CD14-positive monocyte (primary cell): ENCODE data around the gene MUS81. TPM values are rescaled to one million over a fixed set of nuclear protein-coding genes. Genes with fewer than 3 reads are reported as not detected.
A peak's percentile ranks its signal among the peaks of the same experiment; 100 is the strongest.

Experiments
- DNase-seq, 3 donors: peaks; one replicate each; pipeline ENCODE4 v3.0.0-alpha.2; 2011 to 2022
- H2AFZ ChIP-seq: 2 replicates; pipeline ENCODE4 v1.6.0; 2012; ENCODE audit warnings: mild to moderate bottlenecking, low read depth, low read length, inconsistent platforms; ENCODE audit not compliant: insufficient read depth, poor library complexity, severe bottlenecking
- H3K27ac ChIP-seq, 2 donors: 1 replicate in 1 of 2; 2 replicates in 1 of 2; pipeline ENCODE4 v1.5.1; 2012 to 2013; ENCODE audit warnings: low read length in 2 of 2, control low read depth in 1 of 2, inconsistent platforms in 1 of 2, low read depth in 1 of 2, mild to moderate bottlenecking in 1 of 2
- H3K27me3 ChIP-seq, 2 donors: one replicate each; pipeline versions ENCODE4 v1.6.0 to v1.6.1; 2011 to 2013; ENCODE audit warnings: low read length in 2 of 2; ENCODE audit not compliant: control insufficient read depth in 2 of 2, insufficient read depth in 2 of 2
- H3K36me3 ChIP-seq, 2 donors: replicated peaks in 1 of 2; 1 replicate in 1 of 2; 2 replicates in 1 of 2; pipeline versions ENCODE4 v1.5.1 to v1.6.1; 2012 to 2013; ENCODE audit warnings: low read length in 2 of 2, control low read depth in 1 of 2, inconsistent platforms in 1 of 2, mild to moderate bottlenecking in 1 of 2; ENCODE audit not compliant: insufficient read depth in 2 of 2, control insufficient read depth in 1 of 2
- H3K4me1 ChIP-seq, 2 donors: 1 replicate in 1 of 2; 2 replicates in 1 of 2; pipeline versions ENCODE4 v1.5.1 to v1.6.1; 2012 to 2013; ENCODE audit warnings: low read length in 2 of 2, control low read depth in 1 of 2, inconsistent platforms in 1 of 2, mild to moderate bottlenecking in 1 of 2, moderate library complexity in 1 of 2; ENCODE audit not compliant: insufficient read depth in 2 of 2, control insufficient read depth in 1 of 2
- H3K4me2 ChIP-seq: replicated peaks from 2 replicates; pipeline ENCODE3; 2012; ENCODE audit warnings: low read length, moderate library complexity, mild to moderate bottlenecking; ENCODE audit not compliant: poor library complexity, severe bottlenecking; ENCODE audit errors: extremely low read depth
- H3K4me3 ChIP-seq, 3 experiments: fragments of 200-600 bp in 1 of 3; sonication (generic) in 1 of 3; replicated peaks in 1 of 3; 1 replicate in 2 of 3; 2 replicates in 1 of 3; pipeline ENCODE4 v1.5.1; 2011 to 2013; ENCODE audit warnings: low read length in 3 of 3, mild to moderate bottlenecking in 3 of 3, control low read depth in 2 of 3, low read depth in 2 of 3, inconsistent platforms in 1 of 3, moderate library complexity in 1 of 3
- H3K79me2 ChIP-seq: 2 replicates; pipeline ENCODE4 v1.6.0; 2012; ENCODE audit warnings: mild to moderate bottlenecking, control low read depth, inconsistent platforms, low read length, moderate library complexity; ENCODE audit not compliant: insufficient read depth
- H3K9ac ChIP-seq: 2 replicates; pipeline ENCODE4 v1.6.0; 2017; ENCODE audit warnings: low read length, mild to moderate bottlenecking; ENCODE audit not compliant: insufficient read depth, poor library complexity, severe bottlenecking
- H3K9me3 ChIP-seq, 2 donors: replicated peaks in 1 of 2; 1 replicate in 1 of 2; 2 replicates in 1 of 2; pipeline versions ENCODE4 v1.5.1 to v1.6.1; 2012 to 2013; ENCODE audit warnings: low read length in 2 of 2, control low read depth in 1 of 2; ENCODE audit not compliant: control insufficient read depth in 1 of 2, insufficient read depth in 1 of 2
- H4K20me1 ChIP-seq: 2 replicates; pipeline ENCODE4 v1.6.0; 2012; ENCODE audit warnings: mild to moderate bottlenecking, low read length, control low read depth, moderate library complexity; ENCODE audit not compliant: insufficient read depth
- H3K27ac Mint-ChIP-seq, 7 donors: one replicate each; pipeline ENCODE4 v1.8.0; 2020; ENCODE audit warnings: mild to moderate bottlenecking in 7 of 7, mixed read lengths in 7 of 7, moderate library complexity in 6 of 7, inconsistent platforms in 2 of 7
- H3K27me3 Mint-ChIP-seq, 3 donors: one replicate each; pipeline ENCODE4 v1.8.0; 2021 to 2022; ENCODE audit warnings: low read depth in 3 of 3, mild to moderate bottlenecking in 3 of 3, mixed read lengths in 3 of 3, moderate library complexity in 3 of 3, inconsistent platforms in 1 of 3
- H3K36me3 Mint-ChIP-seq, 2 donors: one replicate each; pipeline ENCODE4 v1.8.0; 2020; ENCODE audit warnings: mixed read lengths in 2 of 2, inconsistent platforms in 1 of 2, mild to moderate bottlenecking in 1 of 2
- H3K4me1 Mint-ChIP-seq: one replicate; pipeline ENCODE4 v1.8.0; 2020; ENCODE audit warnings: mild to moderate bottlenecking, mixed read lengths
- H3K4me3 Mint-ChIP-seq, 2 donors: one replicate each; pipeline ENCODE4 v1.8.0; 2020; ENCODE audit warnings: mild to moderate bottlenecking in 2 of 2, mixed read lengths in 2 of 2, moderate library complexity in 1 of 2
- H3K9me3 Mint-ChIP-seq, 7 donors: one replicate each; pipeline ENCODE4 v1.8.0; 2020 to 2022; ENCODE audit warnings: mixed read lengths in 7 of 7, mild to moderate bottlenecking in 6 of 7, moderate library complexity in 6 of 7, inconsistent platforms in 2 of 7
- WGBS: methylation state at CpG from one replicate; pipeline ENCODE4 v1.1.5; 2013; ENCODE audit warnings: missing lambda C conversion rate; ENCODE audit not compliant: insufficient coverage; 5-methylcytosine and 5-hydroxymethylcytosine counted together
- intact Hi-C, 2 donors: fragments of 100-400 bp; cut with micrococcal nuclease; formaldehyde crosslinking; loops; one replicate each; pipeline versions ENCODE4 v1.15.0 to v1.15.1; 2023
- polyA plus RNA-seq, 3 donors: library from polyadenylated mRNA; depleted of rRNA in 1 of 3; unstranded in 2 of 3; stranded (reverse) in 1 of 3; fragments of 300-500 nt in 2 of 3; fragments of >200 nt in 1 of 3; fragmentation: Illumina TruSeq in 2 of 3; gene quantifications; 1 replicate in 2 of 3; 2 replicates in 1 of 3; pipeline ENCODE4 v1.2.3, GENCODE V29; 2012 to 2021
- TF ChIP-seq, protein P1 (sequence below): fragments of 200-600 bp; IDR thresholded peaks from one replicate; pipeline ENCODE4 v1.8.0; 2022; ENCODE audit warnings: antibody characterized with exemption, mild to moderate bottlenecking

Gene MUS81
- polyA plus RNA-seq, 3 donors, result 15.0 to 87.5 (median 16.4) TPM

DNA sequence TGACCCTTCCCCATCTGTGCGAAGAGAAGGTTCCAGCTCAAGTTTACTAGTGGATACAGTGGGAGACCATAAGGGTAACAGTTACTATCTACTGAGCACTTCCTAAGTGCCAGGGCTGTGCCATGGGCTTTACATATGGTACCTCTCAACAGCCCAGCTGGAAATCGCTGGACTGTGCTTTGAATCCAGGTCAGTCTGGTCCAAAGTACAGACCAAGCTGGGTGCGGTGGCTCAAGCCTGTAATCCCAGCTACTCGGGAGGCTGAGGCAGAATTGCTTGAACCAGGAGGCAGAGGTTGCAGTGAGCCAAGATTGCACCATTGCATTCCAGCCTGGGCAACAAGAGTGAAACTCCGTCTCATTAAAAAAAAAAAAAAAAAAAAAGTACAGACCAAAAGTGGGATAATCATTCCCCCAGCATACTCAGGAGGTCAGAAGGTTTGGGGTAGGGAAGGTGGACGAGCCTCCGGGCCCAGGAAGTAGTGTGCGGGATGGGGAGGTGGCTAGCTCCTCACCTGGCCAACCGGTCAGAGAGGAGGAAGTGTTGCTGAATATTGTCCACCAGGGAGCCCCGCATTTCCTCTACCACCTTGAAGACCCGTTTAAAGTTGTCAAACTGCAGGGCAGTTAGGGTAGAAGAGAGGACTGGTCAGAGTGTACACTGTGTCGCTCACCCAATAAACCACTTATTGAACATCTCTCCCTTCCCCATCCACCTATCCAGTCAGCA lies 25.7 kb downstream of the MUS81 start:
- WGBS, result 100% methylated on average over 3 of the region's 12 CpGs
- Histone ChIP-seq H3K27me3 (no peaks in the 10 kb centered on the region), H3K27ac (no peak overlapping the region), H3K9ac (no peak overlapping the region), H3K9me3 (no peaks in the 10 kb centered on the region), H3K4me3 (no peak overlapping the region), H3K4me2 (no peak overlapping the region), H2AFZ (no peak overlapping the region), H3K79me2 (peaks cover 27% of the 10 kb centered on the region), H3K4me1 (peaks cover 35 to 58% of the 10 kb centered on the region in 2 donors), H4K20me1 (peaks cover 15% of the 10 kb centered on the region), H3K36me3 (peaks cover 36 to 46% of the 10 kb centered on the region in 2 donors)
- Mint-ChIP-seq H3K9me3 (peaks cover 0 to 2% (median 0%) of the 10 kb centered on the region in 7 donors), H3K27me3 (peaks cover 0 to 7% (median 0%) of the 10 kb centered on the region in 3 donors), H3K36me3 (peaks cover 44 to 56% of the 10 kb centered on the region in 2 donors), H3K27ac (peak overlapping the region in 1 of 7 donors; percentile 47), H3K4me1 (peaks cover 43% of the 10 kb centered on the region), H3K4me3 (no peak overlapping the region)
- TF ChIP-seq, protein P1, sequence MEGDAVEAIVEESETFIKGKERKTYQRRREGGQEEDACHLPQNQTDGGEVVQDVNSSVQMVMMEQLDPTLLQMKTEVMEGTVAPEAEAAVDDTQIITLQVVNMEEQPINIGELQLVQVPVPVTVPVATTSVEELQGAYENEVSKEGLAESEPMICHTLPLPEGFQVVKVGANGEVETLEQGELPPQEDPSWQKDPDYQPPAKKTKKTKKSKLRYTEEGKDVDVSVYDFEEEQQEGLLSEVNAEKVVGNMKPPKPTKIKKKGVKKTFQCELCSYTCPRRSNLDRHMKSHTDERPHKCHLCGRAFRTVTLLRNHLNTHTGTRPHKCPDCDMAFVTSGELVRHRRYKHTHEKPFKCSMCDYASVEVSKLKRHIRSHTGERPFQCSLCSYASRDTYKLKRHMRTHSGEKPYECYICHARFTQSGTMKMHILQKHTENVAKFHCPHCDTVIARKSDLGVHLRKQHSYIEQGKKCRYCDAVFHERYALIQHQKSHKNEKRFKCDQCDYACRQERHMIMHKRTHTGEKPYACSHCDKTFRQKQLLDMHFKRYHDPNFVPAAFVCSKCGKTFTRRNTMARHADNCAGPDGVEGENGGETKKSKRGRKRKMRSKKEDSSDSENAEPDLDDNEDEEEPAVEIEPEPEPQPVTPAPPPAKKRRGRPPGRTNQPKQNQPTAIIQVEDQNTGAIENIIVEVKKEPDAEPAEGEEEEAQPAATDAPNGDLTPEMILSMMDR, result no peak
- intact Hi-C loops, result loop anchor here (5.0 kb wide), 2 partner anchors 36 to 41 kb away; no protein-coding TSS in a partner anchor
- no peak for DNase-seq

DNA sequence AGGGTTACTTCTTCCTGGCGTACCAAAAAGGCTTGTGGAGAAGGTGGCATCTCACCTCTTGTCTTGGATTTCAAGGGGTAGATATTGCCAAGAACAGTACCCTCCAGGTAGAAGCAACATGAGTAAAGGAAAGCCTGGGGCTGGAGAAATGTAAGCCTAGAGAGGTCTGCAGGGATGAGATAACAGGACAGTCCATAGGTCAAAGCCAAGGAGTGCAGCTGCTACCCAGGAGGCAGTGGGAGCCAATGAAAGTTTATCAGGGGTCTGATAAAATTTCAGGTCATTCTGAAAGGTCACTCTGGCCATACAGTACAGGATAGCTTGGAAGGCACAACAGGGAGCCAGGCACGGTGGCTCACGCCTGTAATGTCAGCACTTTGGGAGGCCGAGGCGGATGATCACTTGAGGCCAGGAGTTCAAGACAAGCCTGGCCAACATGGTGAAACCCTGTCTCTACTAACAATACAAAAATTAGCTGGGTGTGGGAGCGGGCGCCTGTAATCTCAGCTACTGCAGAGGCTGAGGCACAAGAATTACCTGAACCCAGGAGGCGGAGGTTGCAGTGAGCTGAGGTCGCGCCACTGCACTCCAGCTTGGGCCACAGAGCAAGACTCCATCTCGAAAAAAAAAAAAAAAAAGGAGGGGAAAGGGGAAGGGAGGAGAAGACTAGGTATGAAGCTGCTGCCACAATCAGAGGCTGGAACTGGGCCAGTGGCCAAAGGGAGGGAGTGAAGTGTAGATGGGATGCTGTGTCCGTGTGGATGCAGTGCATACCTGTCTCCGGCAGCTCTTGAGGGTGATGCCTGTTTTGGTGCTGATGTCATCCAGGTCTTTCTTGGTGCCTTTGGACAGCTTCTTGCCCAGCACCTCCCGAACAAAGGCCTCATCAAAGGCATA lies 26.8 kb downstream of the MUS81 start:
- H3K4me2 ChIP-seq, result peak overlapping the region; percentile 93
- TF ChIP-seq, protein P1, result no peak
- H3K4me3 Mint-ChIP-seq, result peak overlapping the region; percentile 95 to 99
- DNase-seq, result no peak
- peak overlapping the region; percentile 84 for H2AFZ ChIP-seq
- peaks cover 15% of the 10 kb centered on the region for H4K20me1 ChIP-seq
- H3K27me3 ChIP-seq, result no peaks in the 10 kb centered on the region
- H3K27me3 Mint-ChIP-seq, result peaks cover 0 to 7% (median 0%) of the 10 kb centered on the region in 3 donors
- H3K9ac ChIP-seq, result peak overlapping the region; percentile 65
- peak overlapping the region in 6 of 7 donors; percentile 70 to 100 (median 98) for H3K27ac Mint-ChIP-seq
- peaks cover 51% of the 10 kb centered on the region for H3K4me1 Mint-ChIP-seq
- 91% methylated on average over 12 of the region's 14 CpGs for WGBS
- intact Hi-C loops, result loop anchor here (5.0 kb wide), 2 partner anchors 35 to 40 kb away; no protein-coding TSS in a partner anchor
- H3K9me3 Mint-ChIP-seq, result peaks cover 0 to 2% (median 0%) of the 10 kb centered on the region in 7 donors
- H3K36me3 Mint-ChIP-seq, result peaks cover 44 to 52% of the 10 kb centered on the region in 2 donors
- H3K27ac ChIP-seq, result peak overlapping the region; percentile 88 to 95
- peak overlapping the region; percentile 63 to 82 (median 69) for H3K4me3 ChIP-seq
- H3K79me2 ChIP-seq, result peaks cover 38% of the 10 kb centered on the region
- H3K9me3 ChIP-seq, result no peaks in the 10 kb centered on the region
- peaks cover 34 to 46% of the 10 kb centered on the region in 2 donors for H3K36me3 ChIP-seq
- H3K4me1 ChIP-seq, result peaks cover 45 to 69% of the 10 kb centered on the region in 2 donors
